GM23338 (cell line): ENCODE results near the gene TXNRD1.

Experiments
- CREB1 ChIP-seq: fragments of 250-450 bp; sonication (Bioruptor Pico); IDR thresholded peaks from 2 replicates; pipeline ENCODE4 v1.5.0; 2020; ENCODE audit warnings: low read depth, mild to moderate bottlenecking, moderate library complexity
- EZH2 ChIP-seq: fragments of 200-600 bp; sonication (generic); IDR thresholded peaks from one replicate; pipeline ENCODE4 v1.8.0; 2017; ENCODE audit warnings: antibody characterized with exemption, mild to moderate bottlenecking, low read depth; ENCODE audit not compliant: unreplicated experiment
- EZH2phosphoT487 ChIP-seq: fragments of 200-600 bp; sonication (generic); IDR thresholded peaks from one replicate; pipeline ENCODE4 v1.8.1; 2018; ENCODE audit warnings: antibody characterized with exemption; ENCODE audit not compliant: unreplicated experiment
- JUNB ChIP-seq: IDR thresholded peaks from one replicate; pipeline ENCODE4 v1.6.1; 2016; ENCODE audit warnings: antibody characterized with exemption; ENCODE audit not compliant: unreplicated experiment
- POLR2AphosphoS5 ChIP-seq: IDR thresholded peaks from 2 replicates; pipeline ENCODE4 v1.6.1; 2016; ENCODE audit warnings: antibody characterized with exemption, low read depth
- STAT1 ChIP-seq: IDR thresholded peaks from one replicate; pipeline ENCODE4 v1.6.1; 2016; ENCODE audit warnings: antibody characterized with exemption; ENCODE audit not compliant: unreplicated experiment
- TF ChIP-seq, protein P1 (sequence below), 2 experiments: fragments of 200-600 bp in 1 of 2; sonication (generic) in 1 of 2; conservative IDR thresholded peaks; 2 replicates each; pipeline versions ENCODE4 v1.5.1 to v1.6.1; 2016 to 2017; ENCODE audit warnings: antibody characterized with exemption in 2 of 2, low read depth in 2 of 2, mild to moderate bottlenecking in 2 of 2, moderate library complexity in 1 of 2
- TF ChIP-seq, protein P2 (sequence below): fragments of 250-450 bp; sonication (Bioruptor Pico); IDR thresholded peaks from 2 replicates; pipeline ENCODE4 v1.5.0; 2020; ENCODE audit warnings: mild to moderate bottlenecking, moderate library complexity
- TF ChIP-seq, protein P3 (sequence below): IDR thresholded peaks from one replicate; pipeline ENCODE4 v1.6.1; 2018; ENCODE audit warnings: antibody characterized with exemption; ENCODE audit not compliant: unreplicated experiment

DNA sequence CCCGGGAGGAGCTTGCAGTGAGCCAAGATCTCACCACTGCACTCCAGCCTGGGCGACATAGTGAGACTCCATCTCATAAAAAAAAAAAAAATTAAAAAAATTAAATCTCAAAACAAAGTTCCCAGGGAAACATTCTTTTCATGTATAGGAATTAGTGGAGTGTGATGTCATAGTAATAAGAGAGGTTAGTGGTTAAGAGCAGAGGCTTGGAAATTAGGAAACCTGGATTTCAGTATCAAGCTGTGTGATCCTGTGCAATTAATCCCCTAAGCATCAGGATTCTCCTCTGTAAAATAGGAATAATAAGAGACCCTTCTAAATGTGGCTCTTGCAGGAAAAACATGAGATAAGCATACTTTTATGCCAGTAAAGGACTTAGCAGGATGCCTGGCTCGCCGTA lies 3.1 kb upstream of the TXNRD1 start:
- TF ChIP-seq, protein P1, sequence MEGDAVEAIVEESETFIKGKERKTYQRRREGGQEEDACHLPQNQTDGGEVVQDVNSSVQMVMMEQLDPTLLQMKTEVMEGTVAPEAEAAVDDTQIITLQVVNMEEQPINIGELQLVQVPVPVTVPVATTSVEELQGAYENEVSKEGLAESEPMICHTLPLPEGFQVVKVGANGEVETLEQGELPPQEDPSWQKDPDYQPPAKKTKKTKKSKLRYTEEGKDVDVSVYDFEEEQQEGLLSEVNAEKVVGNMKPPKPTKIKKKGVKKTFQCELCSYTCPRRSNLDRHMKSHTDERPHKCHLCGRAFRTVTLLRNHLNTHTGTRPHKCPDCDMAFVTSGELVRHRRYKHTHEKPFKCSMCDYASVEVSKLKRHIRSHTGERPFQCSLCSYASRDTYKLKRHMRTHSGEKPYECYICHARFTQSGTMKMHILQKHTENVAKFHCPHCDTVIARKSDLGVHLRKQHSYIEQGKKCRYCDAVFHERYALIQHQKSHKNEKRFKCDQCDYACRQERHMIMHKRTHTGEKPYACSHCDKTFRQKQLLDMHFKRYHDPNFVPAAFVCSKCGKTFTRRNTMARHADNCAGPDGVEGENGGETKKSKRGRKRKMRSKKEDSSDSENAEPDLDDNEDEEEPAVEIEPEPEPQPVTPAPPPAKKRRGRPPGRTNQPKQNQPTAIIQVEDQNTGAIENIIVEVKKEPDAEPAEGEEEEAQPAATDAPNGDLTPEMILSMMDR (conservative IDR thresholded peaks at IDR 0.05; ENCODE audit: low read depth in 2 of 2) = no peak
- TF ChIP-seq POLR2AphosphoS5 (no peak), JUNB (no peak), STAT1 (no peak), EZH2 (no peak), EZH2phosphoT487 (no peak), CREB1 (no peak)
- TF ChIP-seq, protein P2, sequence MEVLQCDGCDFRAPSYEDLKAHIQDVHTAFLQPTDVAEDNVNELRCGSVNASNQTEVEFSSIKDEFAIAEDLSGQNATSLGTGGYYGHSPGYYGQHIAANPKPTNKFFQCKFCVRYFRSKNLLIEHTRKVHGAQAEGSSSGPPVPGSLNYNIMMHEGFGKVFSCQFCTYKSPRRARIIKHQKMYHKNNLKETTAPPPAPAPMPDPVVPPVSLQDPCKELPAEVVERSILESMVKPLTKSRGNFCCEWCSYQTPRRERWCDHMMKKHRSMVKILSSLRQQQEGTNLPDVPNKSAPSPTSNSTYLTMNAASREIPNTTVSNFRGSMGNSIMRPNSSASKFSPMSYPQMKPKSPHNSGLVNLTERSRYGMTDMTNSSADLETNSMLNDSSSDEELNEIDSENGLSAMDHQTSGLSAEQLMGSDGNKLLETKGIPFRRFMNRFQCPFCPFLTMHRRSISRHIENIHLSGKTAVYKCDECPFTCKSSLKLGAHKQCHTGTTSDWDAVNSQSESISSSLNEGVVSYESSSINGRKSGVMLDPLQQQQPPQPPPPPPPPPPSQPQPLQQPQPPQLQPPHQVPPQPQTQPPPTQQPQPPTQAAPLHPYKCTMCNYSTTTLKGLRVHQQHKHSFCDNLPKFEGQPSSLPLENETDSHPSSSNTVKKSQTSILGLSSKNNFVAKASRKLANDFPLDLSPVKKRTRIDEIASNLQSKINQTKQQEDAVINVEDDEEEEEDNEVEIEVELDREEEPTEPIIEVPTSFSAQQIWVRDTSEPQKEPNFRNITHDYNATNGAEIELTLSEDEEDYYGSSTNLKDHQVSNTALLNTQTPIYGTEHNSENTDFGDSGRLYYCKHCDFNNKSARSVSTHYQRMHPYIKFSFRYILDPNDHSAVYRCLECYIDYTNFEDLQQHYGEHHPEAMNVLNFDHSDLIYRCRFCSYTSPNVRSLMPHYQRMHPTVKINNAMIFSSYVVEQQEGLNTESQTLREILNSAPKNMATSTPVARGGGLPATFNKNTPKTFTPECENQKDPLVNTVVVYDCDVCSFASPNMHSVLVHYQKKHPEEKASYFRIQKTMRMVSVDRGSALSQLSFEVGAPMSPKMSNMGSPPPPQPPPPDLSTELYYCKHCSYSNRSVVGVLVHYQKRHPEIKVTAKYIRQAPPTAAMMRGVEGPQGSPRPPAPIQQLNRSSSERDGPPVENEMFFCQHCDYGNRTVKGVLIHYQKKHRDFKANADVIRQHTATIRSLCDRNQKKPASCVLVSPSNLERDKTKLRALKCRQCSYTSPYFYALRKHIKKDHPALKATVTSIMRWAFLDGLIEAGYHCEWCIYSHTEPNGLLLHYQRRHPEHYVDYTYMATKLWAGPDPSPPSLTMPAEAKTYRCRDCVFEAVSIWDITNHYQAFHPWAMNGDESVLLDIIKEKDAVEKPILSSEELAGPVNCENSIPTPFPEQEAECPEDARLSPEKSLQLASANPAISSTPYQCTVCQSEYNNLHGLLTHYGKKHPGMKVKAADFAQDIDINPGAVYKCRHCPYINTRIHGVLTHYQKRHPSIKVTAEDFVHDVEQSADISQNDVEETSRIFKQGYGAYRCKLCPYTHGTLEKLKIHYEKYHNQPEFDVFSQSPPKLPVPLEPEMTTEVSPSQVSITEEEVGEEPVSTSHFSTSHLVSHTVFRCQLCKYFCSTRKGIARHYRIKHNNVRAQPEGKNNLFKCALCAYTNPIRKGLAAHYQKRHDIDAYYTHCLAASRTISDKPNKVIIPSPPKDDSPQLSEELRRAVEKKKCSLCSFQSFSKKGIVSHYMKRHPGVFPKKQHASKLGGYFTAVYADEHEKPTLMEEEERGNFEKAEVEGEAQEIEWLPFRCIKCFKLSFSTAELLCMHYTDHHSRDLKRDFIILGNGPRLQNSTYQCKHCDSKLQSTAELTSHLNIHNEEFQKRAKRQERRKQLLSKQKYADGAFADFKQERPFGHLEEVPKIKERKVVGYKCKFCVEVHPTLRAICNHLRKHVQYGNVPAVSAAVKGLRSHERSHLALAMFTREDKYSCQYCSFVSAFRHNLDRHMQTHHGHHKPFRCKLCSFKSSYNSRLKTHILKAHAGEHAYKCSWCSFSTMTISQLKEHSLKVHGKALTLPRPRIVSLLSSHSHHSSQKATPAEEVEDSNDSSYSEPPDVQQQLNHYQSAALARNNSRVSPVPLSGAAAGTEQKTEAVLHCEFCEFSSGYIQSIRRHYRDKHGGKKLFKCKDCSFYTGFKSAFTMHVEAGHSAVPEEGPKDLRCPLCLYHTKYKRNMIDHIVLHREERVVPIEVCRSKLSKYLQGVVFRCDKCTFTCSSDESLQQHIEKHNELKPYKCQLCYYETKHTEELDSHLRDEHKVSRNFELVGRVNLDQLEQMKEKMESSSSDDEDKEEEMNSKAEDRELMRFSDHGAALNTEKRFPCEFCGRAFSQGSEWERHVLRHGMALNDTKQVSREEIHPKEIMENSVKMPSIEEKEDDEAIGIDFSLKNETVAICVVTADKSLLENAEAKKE (CRISPR knock-in tag) = no peak
- TF ChIP-seq, protein P3, sequence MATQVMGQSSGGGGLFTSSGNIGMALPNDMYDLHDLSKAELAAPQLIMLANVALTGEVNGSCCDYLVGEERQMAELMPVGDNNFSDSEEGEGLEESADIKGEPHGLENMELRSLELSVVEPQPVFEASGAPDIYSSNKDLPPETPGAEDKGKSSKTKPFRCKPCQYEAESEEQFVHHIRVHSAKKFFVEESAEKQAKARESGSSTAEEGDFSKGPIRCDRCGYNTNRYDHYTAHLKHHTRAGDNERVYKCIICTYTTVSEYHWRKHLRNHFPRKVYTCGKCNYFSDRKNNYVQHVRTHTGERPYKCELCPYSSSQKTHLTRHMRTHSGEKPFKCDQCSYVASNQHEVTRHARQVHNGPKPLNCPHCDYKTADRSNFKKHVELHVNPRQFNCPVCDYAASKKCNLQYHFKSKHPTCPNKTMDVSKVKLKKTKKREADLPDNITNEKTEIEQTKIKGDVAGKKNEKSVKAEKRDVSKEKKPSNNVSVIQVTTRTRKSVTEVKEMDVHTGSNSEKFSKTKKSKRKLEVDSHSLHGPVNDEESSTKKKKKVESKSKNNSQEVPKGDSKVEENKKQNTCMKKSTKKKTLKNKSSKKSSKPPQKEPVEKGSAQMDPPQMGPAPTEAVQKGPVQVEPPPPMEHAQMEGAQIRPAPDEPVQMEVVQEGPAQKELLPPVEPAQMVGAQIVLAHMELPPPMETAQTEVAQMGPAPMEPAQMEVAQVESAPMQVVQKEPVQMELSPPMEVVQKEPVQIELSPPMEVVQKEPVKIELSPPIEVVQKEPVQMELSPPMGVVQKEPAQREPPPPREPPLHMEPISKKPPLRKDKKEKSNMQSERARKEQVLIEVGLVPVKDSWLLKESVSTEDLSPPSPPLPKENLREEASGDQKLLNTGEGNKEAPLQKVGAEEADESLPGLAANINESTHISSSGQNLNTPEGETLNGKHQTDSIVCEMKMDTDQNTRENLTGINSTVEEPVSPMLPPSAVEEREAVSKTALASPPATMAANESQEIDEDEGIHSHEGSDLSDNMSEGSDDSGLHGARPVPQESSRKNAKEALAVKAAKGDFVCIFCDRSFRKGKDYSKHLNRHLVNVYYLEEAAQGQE = no peak
